ENCODE data around the gene HTN1.

DNA sequence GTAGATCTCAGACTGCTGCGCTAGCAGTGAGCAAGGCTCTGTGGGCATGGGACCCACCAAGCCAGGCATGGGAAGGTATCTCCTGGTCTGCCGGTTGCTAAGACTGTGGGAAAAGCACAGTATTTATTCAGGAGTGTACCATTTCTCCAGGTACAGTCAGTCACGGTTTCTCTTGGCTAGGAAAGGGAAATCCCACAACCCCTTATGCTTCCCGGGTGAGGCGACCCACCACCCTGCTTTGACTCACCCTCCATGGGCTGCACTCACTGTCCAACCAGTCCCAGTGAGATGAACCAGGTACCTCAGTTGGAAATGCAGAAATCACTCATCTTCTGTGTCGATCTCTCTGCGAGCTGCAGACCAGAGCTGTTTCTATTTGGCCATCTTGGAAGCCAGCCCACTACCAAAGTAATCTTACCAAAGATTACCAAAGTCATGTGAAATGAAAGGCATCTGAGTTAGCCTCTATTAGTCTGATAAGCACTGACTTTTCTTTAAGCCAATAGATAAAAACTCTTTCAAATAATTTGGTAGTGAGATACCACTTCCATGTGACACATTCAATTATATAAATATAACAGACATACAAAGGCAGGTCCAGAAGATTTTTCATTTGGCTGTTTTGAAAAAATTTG, 8.5 kb upstream of the HTN1 start:
- TF ChIP-seq, protein P1, sequence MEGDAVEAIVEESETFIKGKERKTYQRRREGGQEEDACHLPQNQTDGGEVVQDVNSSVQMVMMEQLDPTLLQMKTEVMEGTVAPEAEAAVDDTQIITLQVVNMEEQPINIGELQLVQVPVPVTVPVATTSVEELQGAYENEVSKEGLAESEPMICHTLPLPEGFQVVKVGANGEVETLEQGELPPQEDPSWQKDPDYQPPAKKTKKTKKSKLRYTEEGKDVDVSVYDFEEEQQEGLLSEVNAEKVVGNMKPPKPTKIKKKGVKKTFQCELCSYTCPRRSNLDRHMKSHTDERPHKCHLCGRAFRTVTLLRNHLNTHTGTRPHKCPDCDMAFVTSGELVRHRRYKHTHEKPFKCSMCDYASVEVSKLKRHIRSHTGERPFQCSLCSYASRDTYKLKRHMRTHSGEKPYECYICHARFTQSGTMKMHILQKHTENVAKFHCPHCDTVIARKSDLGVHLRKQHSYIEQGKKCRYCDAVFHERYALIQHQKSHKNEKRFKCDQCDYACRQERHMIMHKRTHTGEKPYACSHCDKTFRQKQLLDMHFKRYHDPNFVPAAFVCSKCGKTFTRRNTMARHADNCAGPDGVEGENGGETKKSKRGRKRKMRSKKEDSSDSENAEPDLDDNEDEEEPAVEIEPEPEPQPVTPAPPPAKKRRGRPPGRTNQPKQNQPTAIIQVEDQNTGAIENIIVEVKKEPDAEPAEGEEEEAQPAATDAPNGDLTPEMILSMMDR (IDR thresholded peaks at IDR 0.05), result no peak
- TF ChIP-seq POLR2AphosphoS5 (IDR thresholded peaks at IDR 0.05) (no peak), POLR2A (IDR thresholded peaks at IDR 0.05) (no peak), EP300 (IDR thresholded peaks at IDR 0.05) (no peak)
